ENCODE results near the gene ZRANB1.

DNA sequence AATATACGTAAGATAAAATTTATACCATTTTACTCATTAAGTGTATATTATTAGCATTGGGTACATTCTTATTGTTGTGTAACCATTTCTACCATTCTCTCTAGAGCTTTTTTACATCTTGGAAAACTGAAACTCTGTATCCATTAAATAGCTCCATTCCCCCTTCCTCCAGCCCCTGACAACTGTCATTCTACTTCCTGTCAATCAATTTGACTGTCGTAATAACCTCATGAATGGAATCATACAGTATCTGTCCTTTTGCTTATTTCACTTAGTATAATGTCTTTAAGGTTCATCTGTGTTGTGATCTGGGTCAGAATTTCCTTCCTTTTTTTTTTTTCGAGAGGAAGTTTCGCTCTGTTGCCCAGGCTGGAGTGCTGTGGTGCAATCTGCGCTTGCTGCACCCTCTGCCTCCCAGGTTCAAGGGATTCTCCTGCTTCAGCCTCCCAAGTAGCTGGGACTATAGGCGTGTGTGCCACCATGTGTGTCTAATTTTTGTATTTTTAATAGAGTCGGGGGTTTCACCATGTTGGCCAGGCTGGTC is 15.6 kb downstream of the ZRANB1 start:
- TF ChIP-seq, protein P1, sequence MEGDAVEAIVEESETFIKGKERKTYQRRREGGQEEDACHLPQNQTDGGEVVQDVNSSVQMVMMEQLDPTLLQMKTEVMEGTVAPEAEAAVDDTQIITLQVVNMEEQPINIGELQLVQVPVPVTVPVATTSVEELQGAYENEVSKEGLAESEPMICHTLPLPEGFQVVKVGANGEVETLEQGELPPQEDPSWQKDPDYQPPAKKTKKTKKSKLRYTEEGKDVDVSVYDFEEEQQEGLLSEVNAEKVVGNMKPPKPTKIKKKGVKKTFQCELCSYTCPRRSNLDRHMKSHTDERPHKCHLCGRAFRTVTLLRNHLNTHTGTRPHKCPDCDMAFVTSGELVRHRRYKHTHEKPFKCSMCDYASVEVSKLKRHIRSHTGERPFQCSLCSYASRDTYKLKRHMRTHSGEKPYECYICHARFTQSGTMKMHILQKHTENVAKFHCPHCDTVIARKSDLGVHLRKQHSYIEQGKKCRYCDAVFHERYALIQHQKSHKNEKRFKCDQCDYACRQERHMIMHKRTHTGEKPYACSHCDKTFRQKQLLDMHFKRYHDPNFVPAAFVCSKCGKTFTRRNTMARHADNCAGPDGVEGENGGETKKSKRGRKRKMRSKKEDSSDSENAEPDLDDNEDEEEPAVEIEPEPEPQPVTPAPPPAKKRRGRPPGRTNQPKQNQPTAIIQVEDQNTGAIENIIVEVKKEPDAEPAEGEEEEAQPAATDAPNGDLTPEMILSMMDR (IDR thresholded peaks at IDR 0.05), result no peak
- TF ChIP-seq EZH2 (IDR thresholded peaks at IDR 0.05) (no peak), EZH2phosphoT487 (IDR thresholded peaks at IDR 0.05) (no peak)

Measured in neural progenitor cell (in vitro differentiated cells).